NCI-H2081 treated with DMSO at 0.1 percent for 48 hours (cell line): ENCODE data around the gene ZBTB34.

Experiments
- DNase-seq: peaks from one replicate; lab custom pipeline; 2025; lab: John Stamatoyannopoulos, UW

ZBTB34 gene

DNA sequence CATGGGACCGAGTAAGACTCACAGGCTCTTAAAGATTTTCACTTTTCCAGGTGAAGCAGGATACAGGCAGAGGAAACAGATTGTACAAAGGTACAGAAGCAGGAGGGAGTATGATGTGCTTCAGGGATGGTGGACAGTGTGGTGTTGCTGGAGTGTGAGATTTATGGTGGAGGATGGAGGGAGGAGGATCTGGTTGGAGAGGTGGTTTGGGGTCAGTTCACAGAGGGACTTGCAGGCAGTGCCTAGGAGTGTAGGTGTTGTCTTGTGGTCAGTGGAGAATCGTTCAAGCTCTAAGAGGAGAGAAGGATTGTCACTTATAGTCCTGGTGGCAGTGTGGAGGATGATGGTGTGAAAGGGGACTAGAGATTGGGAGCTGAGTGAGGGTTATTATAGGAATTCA, 65.9 kb downstream of the ZBTB34 start:
- DNase-seq = no peak

DNA sequence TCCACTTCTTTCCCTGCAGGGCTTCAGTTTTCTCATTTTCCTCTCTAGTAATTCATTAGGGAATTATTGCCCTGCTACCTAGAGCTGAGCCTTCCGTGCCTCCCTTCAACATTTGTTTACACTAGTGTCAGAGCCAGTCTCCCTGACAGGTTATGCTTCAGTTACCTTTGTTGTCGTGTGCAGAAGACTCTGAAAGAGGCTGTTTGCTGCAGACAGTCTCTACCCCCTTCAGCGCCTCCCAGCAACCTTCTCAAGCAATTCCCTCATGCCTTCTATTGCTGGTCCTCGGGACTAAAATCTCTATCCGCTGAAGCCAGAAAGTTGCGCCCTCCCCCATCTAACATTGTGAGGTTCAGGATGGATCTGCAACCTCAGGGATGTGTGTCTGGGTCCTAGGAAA, 67.0 kb downstream of the ZBTB34 start:
- no peak for DNase-seq

DNA sequence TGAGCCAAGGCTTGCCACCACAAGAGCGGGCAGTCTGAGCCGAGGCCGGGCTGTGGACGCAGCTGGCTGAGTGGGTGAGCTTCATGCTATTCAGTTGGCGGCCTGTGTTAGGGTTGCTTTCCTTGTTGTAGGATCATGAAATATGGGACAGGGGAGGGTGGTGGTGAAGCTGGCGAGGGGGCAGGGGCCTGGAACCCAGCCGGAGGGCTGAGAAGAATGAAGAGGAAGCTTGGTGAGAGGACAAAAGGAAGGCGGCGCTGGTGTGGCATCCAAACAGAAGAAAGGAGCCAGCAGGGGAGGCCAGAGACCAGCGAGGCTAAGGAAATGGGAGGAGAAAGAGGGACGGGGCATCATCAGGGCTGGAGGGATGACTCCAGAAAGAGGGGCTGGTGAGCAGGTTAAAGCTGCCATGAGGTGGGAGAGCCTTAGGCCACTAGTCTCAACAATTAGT, 72.5 kb downstream of the ZBTB34 start:
- DNase-seq = no peak

DNA sequence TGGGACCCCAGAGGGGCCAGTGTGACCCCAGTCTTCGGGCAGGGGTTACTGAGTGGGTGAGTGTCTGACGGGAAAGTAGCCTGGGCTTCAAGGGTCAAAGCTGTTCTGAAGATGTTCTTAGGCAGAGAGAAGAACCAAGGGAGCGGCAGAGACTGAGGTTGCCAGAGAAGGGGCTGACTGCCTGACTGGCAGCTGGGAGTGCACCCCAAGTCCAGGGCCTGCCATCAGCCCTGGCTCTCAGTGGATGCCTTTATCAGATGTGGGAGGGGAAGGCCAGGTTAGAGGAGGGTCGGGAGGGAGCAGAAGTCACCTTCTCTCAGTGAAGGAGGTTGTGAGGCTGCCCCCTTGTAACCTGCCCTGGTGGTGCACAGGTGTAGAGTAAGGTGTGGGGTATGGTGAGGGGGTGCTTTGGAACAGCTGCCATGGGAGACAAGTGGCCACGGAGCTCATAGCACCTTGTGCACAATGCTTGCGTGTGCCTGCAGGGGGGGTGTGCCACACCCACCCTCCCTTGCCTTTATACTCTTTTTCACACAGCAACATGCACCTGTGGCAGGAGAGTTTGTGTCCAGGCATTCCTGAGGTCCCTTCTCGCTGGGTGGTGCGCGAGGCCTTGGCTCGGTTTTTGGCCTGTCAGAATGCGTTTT, 73.0 kb downstream of the ZBTB34 start:
- DNase-seq = no peak

GRCh38 chr9:126934441-126934840, 74.0 kb downstream of the ZBTB34 start:
- no peak for DNase-seq
